ENCODE data around the gene PPP1R17. TPM values are rescaled to one million over a fixed set of nuclear protein-coding genes. Genes with fewer than 3 reads are reported as not detected.

The PPP1R17 gene
- total RNA-seq, 1 experiment from 2014 or later = 2.6 TPM

GRCh38 chr7:31741852-31742251 lies 54.8 kb downstream of the PPP1R17 start (continued):
- TF ChIP-seq AR (CRISPR knock-in tag; IDR thresholded peaks at IDR 0.05) (no peak), ZNF232 (CRISPR knock-in tag; IDR thresholded peaks at IDR 0.05) (no peak)

- Mint-ChIP-seq H3K9me3 (no peaks in the 10 kb centered on the region), H3K27ac (no peak overlapping the region), H3K27me3 (ENCODE audit: low read depth) (peaks cover 89% of the 10 kb centered on the region), H3K36me3 (no peaks in the 10 kb centered on the region), H3K4me1 (no peaks in the 10 kb centered on the region), H3K4me3 (no peak overlapping the region)
- no peak for TF ChIP-seq ATF6 (CRISPR knock-in tag; IDR thresholded peaks at IDR 0.05)
- peak; percentile 71 for TF ChIP-seq CTCF (IDR thresholded peaks at IDR 0.05)
- POLR2A ChIA-PET = no interaction called here
- CTCF ChIA-PET = interaction anchor here (0.7 to 1.7 kb wide), 26 partner anchors 10 to 614 kb away, joined by 3 to 37 read pairs (median 4); partner anchors contain the start of gene PDE1C
- ATAC-seq = peak; percentile 73
- peak; percentile 67 for DNase-seq (ENCODE audit: low spot score)
Measured at GRCh38 chr7:31744294-31744874, 57.4 kb downstream of the PPP1R17 start.

GRCh38 chr7:31747553-31747952 lies 60.5 kb downstream of the PPP1R17 start:
- ChIA-PET CTCF (no interaction called here), POLR2A (no interaction called here)
- Mint-ChIP-seq H3K36me3 (no peaks in the 10 kb centered on the region), H3K4me1 (no peaks in the 10 kb centered on the region), H3K4me3 (no peak overlapping the region), H3K9me3 (no peaks in the 10 kb centered on the region), H3K27ac (no peak overlapping the region), H3K27me3 (ENCODE audit: low read depth) (peaks cover 95% of the 10 kb centered on the region)
- DNase-seq (ENCODE audit: low spot score) = no peak
- no peak for ATAC-seq
- TF ChIP-seq ZNF416 (CRISPR knock-in tag; IDR thresholded peaks at IDR 0.05) (no peak), E2F5 (CRISPR knock-in tag; IDR thresholded peaks at IDR 0.05) (no peak), PREB (CRISPR knock-in tag; IDR thresholded peaks at IDR 0.05; ENCODE audit: borderline replicate concordance) (no peak), MYBL2 (CRISPR knock-in tag; IDR thresholded peaks at IDR 0.05) (no peak), MAX (CRISPR knock-in tag; IDR thresholded peaks at IDR 0.05) (no peak), OVOL2 (CRISPR knock-in tag; IDR thresholded peaks at IDR 0.05; ENCODE audit: borderline replicate concordance) (no peak), ZNF423 (CRISPR knock-in tag; IDR thresholded peaks at IDR 0.05) (no peak), ZNF263 (CRISPR knock-in tag; IDR thresholded peaks at IDR 0.05; ENCODE audit: low read depth) (no peak), CDX4 (CRISPR knock-in tag; IDR thresholded peaks at IDR 0.05; ENCODE audit: borderline replicate concordance) (no peak), ZNF532 (CRISPR knock-in tag; IDR thresholded peaks at IDR 0.05; ENCODE audit: borderline replicate concordance) (no peak)

Data from WTC11 (cell line).